Stimulated activated CD8-positive, alpha-beta memory T cell treated with anti-CD3 and anti-CD28 coated beads, Interleukin-4, amount 100 ng/mL, for 24 hours (primary cell): ENCODE results near the gene DLST.

Experiments used
- DNase-seq: peaks from one replicate; pipeline ENCODE4 v3.0.0-alpha.2; 2020; ENCODE audit warnings: low read depth

Gene DLST

GRCh38 chr14:74881431-74882102, at the start of gene DLST:
Gene DLST (plus strand): TSS chr14:74881916. CDS start chr14:74881954, 38 bp downstream.
- DNase-seq, result peak; percentile 80

GRCh38 chr14:74832849-74833248, 48.9 kb upstream of the DLST start:
- DNase-seq, result no peak

- no peak for DNase-seq
Observed at GRCh38 chr14:74834692-74835392, 46.9 kb upstream of the DLST start.

GRCh38 chr14:74835645-74836250, 46.0 kb upstream of the DLST start:
- no peak for DNase-seq

- no peak for DNase-seq
Observed at GRCh38 chr14:74836251-74836960, 45.3 kb upstream of the DLST start.

GRCh38 chr14:74838166-74838565, 43.5 kb upstream of the DLST start:
- no peak for DNase-seq

- DNase-seq, result no peak
Observed at GRCh38 chr14:74840603-74841030, 41.1 kb upstream of the DLST start.

GRCh38 chr14:74841230-74842207, 40.2 kb upstream of the DLST start:
- no peak for DNase-seq

- no peak for DNase-seq
Observed at GRCh38 chr14:74843653-74844052, 38.1 kb upstream of the DLST start.

GRCh38 chr14:74846168-74846567, 35.5 kb upstream of the DLST start:
- DNase-seq, result no peak

GRCh38 chr14:74846968-74847665, 34.6 kb upstream of the DLST start:
- no peak for DNase-seq

GRCh38 chr14:74848768-74849167, 32.9 kb upstream of the DLST start:
- no peak for DNase-seq

- no peak for DNase-seq
Observed at GRCh38 chr14:74852922-74853530, 28.7 kb upstream of the DLST start.

GRCh38 chr14:74853581-74853980, 28.1 kb upstream of the DLST start:
- no peak for DNase-seq

- DNase-seq, result no peak
Observed at GRCh38 chr14:74855021-74855420, 26.7 kb upstream of the DLST start.

- DNase-seq, result no peak
Observed at GRCh38 chr14:74855945-74856344, 25.8 kb upstream of the DLST start.

- DNase-seq, result no peak
Observed at GRCh38 chr14:74856366-74856765, 25.4 kb upstream of the DLST start.

GRCh38 chr14:74858022-74858421, 23.7 kb upstream of the DLST start:
- no peak for DNase-seq

- no peak for DNase-seq
Observed at GRCh38 chr14:74859757-74860552, 21.8 kb upstream of the DLST start.
